Uterus (tissue), 4 donors: ENCODE results near the gene C1orf159. TPM values are rescaled to one million over a fixed set of nuclear protein-coding genes. Genes with fewer than 3 reads are reported as not detected.

Experiments
- DNase-seq, 2 donors: peaks; one replicate each; pipeline ENCODE4 v3.0.0-alpha.2; 2019 to 2020
- H3K27ac ChIP-seq, 2 donors: fragments of 200-600 bp; sonication (generic); 1 replicate in 1 of 2; 2 replicates in 1 of 2; pipeline ENCODE4 v1.5.1; 2016 to 2018
- H3K27me3 ChIP-seq, 2 donors: fragments of 200-600 bp; sonication (generic); one replicate each; pipeline ENCODE4 v1.5.1; 2018 to 2019; ENCODE audit warnings: control low read depth in 1 of 2
- H3K36me3 ChIP-seq, 2 donors: fragments of 200-600 bp; sonication (generic); one replicate each; pipeline ENCODE4 v1.5.1; 2019; ENCODE audit warnings: control low read depth in 1 of 2
- H3K4me1 ChIP-seq, 2 donors: fragments of 200-600 bp; sonication (generic); one replicate each; pipeline ENCODE4 v1.5.1; 2018 to 2019; ENCODE audit warnings: control low read depth in 1 of 2
- H3K4me3 ChIP-seq, 2 donors: fragments of 200-600 bp; sonication (generic); 1 replicate in 1 of 2; 2 replicates in 1 of 2; pipeline ENCODE4 v1.5.1; 2018 to 2019; ENCODE audit warnings: mild to moderate bottlenecking in 1 of 2
- H3K9me3 ChIP-seq, 2 donors: fragments of 200-600 bp; sonication (generic); one replicate each; pipeline ENCODE4 v1.5.1; 2019; ENCODE audit warnings: control low read depth in 1 of 2
- POLR2A ChIP-seq, 2 donors: fragments of 450-650 bp; IDR thresholded peaks; one replicate each; pipeline ENCODE4 v1.6.1; 2016; ENCODE audit warnings: antibody characterized with exemption in 2 of 2, mild to moderate bottlenecking in 1 of 2, moderate library complexity in 1 of 2
- intact Hi-C: fragments of 100-400 bp; cut with DNase I; formaldehyde crosslinking; loops from one replicate; pipeline ENCODE4 v1.15.1; 2023; ENCODE audit warnings: low total_unique reads
- total RNA-seq, 4 donors: library from RNA; depleted of rRNA in 3 of 4; stranded (reverse); fragments of >200 nt in 3 of 4; gene quantifications; one replicate each; pipeline versions ENCODE4 v1.1.0 to v1.2.4, GENCODE V29; 2014 to 2023
- TF ChIP-seq, protein P1 (sequence below), 4 experiments: fragments of 200-600 bp in 2 of 4; fragments of 450-650 bp in 2 of 4; sonication (generic) in 2 of 4; IDR thresholded peaks; one replicate each; pipeline ENCODE4 v1.5.1; 2016 to 2019; ENCODE audit warnings: antibody characterized with exemption in 4 of 4, mild to moderate bottlenecking in 2 of 4, moderate library complexity in 1 of 4
- donor health status: DM: yes; HTN: yes; CAD: no.

C1orf159 gene
- total RNA-seq, 4 donors from 2014 or later = 4.9 to 20.0 (median 17.9) TPM

DNA sequence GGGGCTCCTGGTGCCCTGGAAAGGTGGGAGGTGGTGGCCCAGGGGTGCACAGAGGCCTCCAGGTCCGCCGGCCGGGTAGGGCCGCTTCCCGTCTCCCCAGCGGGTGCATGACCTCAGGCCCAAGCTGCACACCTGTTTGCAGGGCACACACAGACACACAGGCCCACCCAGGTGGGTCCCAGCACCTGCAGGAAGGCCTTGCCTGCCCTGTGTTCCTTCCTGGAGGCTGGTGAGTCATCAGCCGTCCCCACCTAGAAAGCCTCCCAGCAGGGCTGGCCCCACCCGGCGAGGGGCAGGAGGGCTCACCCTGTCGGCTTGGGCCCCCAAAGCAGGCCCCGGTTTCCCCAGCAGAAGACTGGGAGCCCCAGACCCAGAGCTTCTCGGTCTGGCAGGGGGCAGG is 34.2 kb upstream of the C1orf159 start:
- intact Hi-C loops = no loop called here
- no peaks in the 10 kb centered on the region for H3K9me3 ChIP-seq
- no peak for DNase-seq
- H3K4me3 ChIP-seq = no peak overlapping the region
- no peaks in the 10 kb centered on the region for H3K27me3 ChIP-seq
- H3K4me1 ChIP-seq = no peaks in the 10 kb centered on the region
- no peak for TF ChIP-seq POLR2A (IDR thresholded peaks at IDR 0.05)
- TF ChIP-seq, protein P1, sequence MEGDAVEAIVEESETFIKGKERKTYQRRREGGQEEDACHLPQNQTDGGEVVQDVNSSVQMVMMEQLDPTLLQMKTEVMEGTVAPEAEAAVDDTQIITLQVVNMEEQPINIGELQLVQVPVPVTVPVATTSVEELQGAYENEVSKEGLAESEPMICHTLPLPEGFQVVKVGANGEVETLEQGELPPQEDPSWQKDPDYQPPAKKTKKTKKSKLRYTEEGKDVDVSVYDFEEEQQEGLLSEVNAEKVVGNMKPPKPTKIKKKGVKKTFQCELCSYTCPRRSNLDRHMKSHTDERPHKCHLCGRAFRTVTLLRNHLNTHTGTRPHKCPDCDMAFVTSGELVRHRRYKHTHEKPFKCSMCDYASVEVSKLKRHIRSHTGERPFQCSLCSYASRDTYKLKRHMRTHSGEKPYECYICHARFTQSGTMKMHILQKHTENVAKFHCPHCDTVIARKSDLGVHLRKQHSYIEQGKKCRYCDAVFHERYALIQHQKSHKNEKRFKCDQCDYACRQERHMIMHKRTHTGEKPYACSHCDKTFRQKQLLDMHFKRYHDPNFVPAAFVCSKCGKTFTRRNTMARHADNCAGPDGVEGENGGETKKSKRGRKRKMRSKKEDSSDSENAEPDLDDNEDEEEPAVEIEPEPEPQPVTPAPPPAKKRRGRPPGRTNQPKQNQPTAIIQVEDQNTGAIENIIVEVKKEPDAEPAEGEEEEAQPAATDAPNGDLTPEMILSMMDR (IDR thresholded peaks at IDR 0.05) = no peak
- no peaks in the 10 kb centered on the region for H3K36me3 ChIP-seq
- H3K27ac ChIP-seq = no peak overlapping the region

DNA sequence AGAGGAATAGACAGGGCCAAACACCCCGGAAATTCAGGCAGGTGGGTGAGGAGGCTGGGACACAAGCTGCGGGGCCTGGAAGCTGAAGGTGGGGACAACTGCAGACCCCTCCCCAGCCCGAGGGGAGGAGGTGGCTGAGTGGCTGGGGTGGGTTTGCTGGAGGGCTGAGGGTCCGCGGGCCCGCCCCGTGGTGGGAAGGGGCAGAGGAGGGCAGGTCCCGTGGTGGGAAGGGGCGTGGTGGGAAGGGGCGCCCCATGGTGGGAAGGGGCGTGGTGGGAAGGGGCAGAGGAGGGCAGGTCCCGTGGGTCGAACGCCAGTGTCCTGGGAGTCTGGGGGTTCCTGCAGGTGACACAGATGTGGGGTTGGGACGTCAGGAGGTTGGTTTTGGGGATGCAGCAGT is 33.5 kb upstream of the C1orf159 start:
- intact Hi-C loops = no loop called here
- DNase-seq = no peak
- no peak for TF ChIP-seq POLR2A (IDR thresholded peaks at IDR 0.05)
- TF ChIP-seq, protein P1 (IDR thresholded peaks at IDR 0.05) = no peak
- Histone ChIP-seq H3K9me3 (no peaks in the 10 kb centered on the region), H3K27ac (no peak overlapping the region), H3K27me3 (no peaks in the 10 kb centered on the region), H3K36me3 (no peaks in the 10 kb centered on the region), H3K4me3 (no peak overlapping the region), H3K4me1 (no peaks in the 10 kb centered on the region)

DNA sequence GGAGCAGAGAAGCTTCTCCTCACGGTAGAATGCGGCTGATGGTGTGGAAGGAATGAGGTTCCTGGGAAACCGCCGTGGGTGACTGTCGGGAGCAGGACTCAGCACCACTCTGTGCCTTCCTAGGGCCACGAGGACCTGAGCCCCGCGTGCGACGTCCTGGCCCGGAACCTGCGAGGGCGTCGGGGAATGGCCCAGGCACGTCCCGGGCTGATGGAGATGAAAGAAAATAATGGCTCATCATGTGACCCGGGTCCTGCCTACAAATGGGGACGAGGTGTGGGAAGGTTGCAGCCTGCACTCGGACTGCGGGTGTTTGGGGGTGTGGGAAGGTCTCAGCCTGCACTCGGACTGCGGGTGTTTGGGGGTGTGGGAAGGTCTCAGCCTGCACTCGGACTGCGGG is 32.7 kb upstream of the C1orf159 start:
- H3K4me1 ChIP-seq = no peaks in the 10 kb centered on the region
- H3K27me3 ChIP-seq = no peaks in the 10 kb centered on the region
- no peaks in the 10 kb centered on the region for H3K36me3 ChIP-seq
- no peak for DNase-seq
- no peak for TF ChIP-seq POLR2A (IDR thresholded peaks at IDR 0.05)
- TF ChIP-seq, protein P1 (IDR thresholded peaks at IDR 0.05) = no peak
- no peak overlapping the region for H3K27ac ChIP-seq
- no peaks in the 10 kb centered on the region for H3K9me3 ChIP-seq
- no peak overlapping the region for H3K4me3 ChIP-seq
- intact Hi-C loops = no loop called here

DNA sequence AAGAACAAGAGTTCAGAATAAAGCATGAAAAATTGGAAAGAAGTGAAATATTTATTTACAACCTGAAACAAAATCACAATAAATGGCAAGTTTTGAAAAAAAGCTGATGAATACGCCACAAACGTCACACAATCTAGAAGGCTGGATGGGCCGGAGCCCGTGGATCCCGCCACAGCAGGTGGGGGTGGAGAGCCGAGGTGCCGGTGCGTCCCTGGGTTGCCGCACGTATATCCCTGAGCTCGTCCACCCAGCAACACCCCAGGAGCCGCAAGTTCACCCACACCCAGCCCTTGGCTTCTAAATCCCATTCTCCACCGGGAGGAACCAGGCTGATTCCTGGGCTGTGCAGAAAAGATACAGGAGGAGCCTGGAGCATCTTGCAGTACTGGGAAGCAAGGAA is 32.2 kb upstream of the C1orf159 start:
- intact Hi-C loops = no loop called here
- no peak overlapping the region for H3K4me3 ChIP-seq
- TF ChIP-seq, protein P1 (IDR thresholded peaks at IDR 0.05) = no peak
- no peak for TF ChIP-seq POLR2A (IDR thresholded peaks at IDR 0.05)
- H3K27me3 ChIP-seq = no peaks in the 10 kb centered on the region
- no peaks in the 10 kb centered on the region for H3K4me1 ChIP-seq
- no peak for DNase-seq
- no peaks in the 10 kb centered on the region for H3K9me3 ChIP-seq
- no peak overlapping the region for H3K27ac ChIP-seq
- no peaks in the 10 kb centered on the region for H3K36me3 ChIP-seq

DNA sequence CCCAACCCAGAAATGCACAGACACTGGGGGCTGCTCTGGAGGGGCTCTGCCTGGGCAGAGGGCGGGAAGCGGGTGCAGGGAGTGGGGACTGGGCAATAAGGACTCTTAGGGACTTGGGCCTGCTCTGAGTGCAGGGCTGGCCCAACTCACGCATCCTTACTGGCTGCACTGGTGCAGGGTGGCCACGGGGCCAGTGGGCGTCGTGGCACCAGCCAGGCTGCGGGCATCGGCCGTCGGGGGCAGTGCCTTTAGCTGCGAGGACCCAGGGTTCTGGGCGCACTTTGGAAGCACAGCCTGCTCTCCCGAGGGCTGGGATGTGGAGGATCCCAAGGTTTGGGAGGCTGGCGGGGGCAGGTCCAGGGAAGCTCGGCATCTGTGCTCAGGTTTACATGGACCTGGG is 30.7 kb upstream of the C1orf159 start:
- Histone ChIP-seq H3K4me1 (no peaks in the 10 kb centered on the region), H3K4me3 (no peak overlapping the region), H3K27me3 (no peaks in the 10 kb centered on the region), H3K27ac (no peak overlapping the region), H3K36me3 (no peaks in the 10 kb centered on the region), H3K9me3 (no peaks in the 10 kb centered on the region)
- intact Hi-C loops = no loop called here
- DNase-seq = no peak
- TF ChIP-seq, protein P1 (IDR thresholded peaks at IDR 0.05) = no peak
- no peak for TF ChIP-seq POLR2A (IDR thresholded peaks at IDR 0.05)
